Adrenal gland (tissue), 12 donors: ENCODE measurements around the gene ADAMTSL3. TPM values are rescaled to one million over a fixed set of nuclear protein-coding genes. Genes with fewer than 3 reads are reported as not detected.

Experiments used
- DNase-seq, 7 donors: peaks; one replicate each; pipeline ENCODE4 v3.0.0-alpha.2; 2019 to 2020
- H3K27ac ChIP-seq, 5 donors: fragments of 200-600 bp; sonication (generic) in 4 of 5; 1 replicate in 3 of 5; 2 replicates in 2 of 5; pipeline versions ENCODE4 v1.5.1 to v1.8.0; 2016 to 2020; ENCODE audit warnings: mild to moderate bottlenecking in 1 of 5
- H3K27me3 ChIP-seq: fragments of 200-600 bp; 2 replicates; pipeline ENCODE4 v1.8.0; 2021
- H3K36me3 ChIP-seq, 2 donors: fragments of 200-600 bp; replicated peaks in 1 of 2; 1 replicate in 1 of 2; 2 replicates in 1 of 2; pipeline versions ENCODE4 v1.5.1 to v1.8.0; 2018 to 2022
- H3K4me1 ChIP-seq, 2 donors: fragments of 200-600 bp; replicated peaks in 1 of 2; 1 replicate in 1 of 2; 2 replicates in 1 of 2; pipeline versions ENCODE4 v1.5.1 to v1.8.0; 2018 to 2021
- H3K4me3 ChIP-seq, 4 donors: fragments of 200-600 bp; sonication (generic) in 3 of 4; one replicate each; pipeline ENCODE4 v1.5.1; 2016 to 2018
- H3K9me3 ChIP-seq, 3 donors: fragments of 200-600 bp; sonication (generic) in 1 of 3; replicated peaks in 1 of 3; 1 replicate in 2 of 3; 2 replicates in 1 of 3; pipeline versions ENCODE4 v1.5.1 to v1.8.0; 2016 to 2021
- CTCF ChIP-seq, 6 experiments: fragments of 450-650 bp in 4 of 6; fragments of 200-600 bp in 2 of 6; sonication (generic) in 1 of 6; IDR thresholded peaks; 1 replicate in 5 of 6; 2 replicates in 1 of 6; pipeline versions ENCODE4 v1.5.1 to v1.8.0; 2016 to 2021; ENCODE audit warnings: antibody characterized with exemption in 6 of 6, mild to moderate bottlenecking in 2 of 6, moderate library complexity in 1 of 6
- POLR2A ChIP-seq, 2 donors: fragments of 450-650 bp; IDR thresholded peaks; one replicate each; pipeline ENCODE4 v1.6.1; 2017; ENCODE audit warnings: antibody characterized with exemption in 2 of 2, mild to moderate bottlenecking in 2 of 2, moderate library complexity in 1 of 2
- WGBS, 4 donors: extraction: QIAGEN DNeasy Blood & Tissue Kit in 2 of 4; methylation state at CpG; one replicate each; pipeline versions ENCODE4 v1.1.5 to v1.1.7; 2013 to 2017; 5-methylcytosine and 5-hydroxymethylcytosine counted together
- intact Hi-C, 2 donors: fragments of 100-400 bp; cut with DNase I; formaldehyde crosslinking; loops; one replicate each; pipeline versions ENCODE4 v1.14.1 to v1.15.0; 2022 to 2023
- polyA plus RNA-seq, 3 donors: library from polyadenylated mRNA; stranded (reverse); fragments of 200-250 nt in 2 of 3; fragments of 350-450 nt in 1 of 3; fragmentation: Illumina TruSeq in 1 of 3; extraction: RNeasy Lipid Tissue Mini Kit (QIAGEN cat#74804) in 1 of 3; gene quantifications; one replicate each; pipeline ENCODE4 v1.2.3, GENCODE V29; 2013 to 2014
- total RNA-seq, 9 donors: library from RNA; depleted of rRNA in 4 of 9; stranded (reverse); fragments of >200 nt in 4 of 9; fragments of 120-200 nt in 1 of 9; fragmentation: NEBNext Ultra II Directional in 1 of 9; extraction: Animal tissue kit (Norgen Biotek cat#: 25700) in 1 of 9; gene quantifications; one replicate each; pipeline versions ENCODE4 v1.1.0 to v1.2.4, GENCODE V29; 2013 to 2023
- donor health status: healthy with polysubstance abuse.
- donor health status: Bipolar disorder and iron deficiency.
- donor health status: DM: yes; HTN: yes; CAD: no.
- donor health status: DM: no; HTN: no; CAD: no.
- donor health status: DM: no; HTN: no; CAD: no.
- donor health status: DM: yes; HTN: yes; CAD: no.

ADAMTSL3 gene
- total and polyA plus RNA-seq, 12 donors: 0.98 to 19.7 (median 10.5) TPM

GRCh38 chr15:83929619-83930018 lies 275.7 kb downstream of the ADAMTSL3 start:
- Histone ChIP-seq H3K36me3 (no peaks in the 10 kb centered on the region), H3K27me3 (no peaks in the 10 kb centered on the region), H3K4me1 (no peaks in the 10 kb centered on the region), H3K9me3 (no peaks in the 10 kb centered on the region), H3K27ac (no peak overlapping the region), H3K4me3 (no peak overlapping the region)
- WGBS, 4 donors: 67 to 80% (median 76%) methylated on average over 1 of the region's 1 CpG
- intact Hi-C loops: no loop called here
- DNase-seq: no peak
- TF ChIP-seq CTCF (IDR thresholded peaks at IDR 0.05) (no peak), POLR2A (IDR thresholded peaks at IDR 0.05) (no peak)

- Histone ChIP-seq H3K27ac (no peak overlapping the region), H3K4me1 (no peaks in the 10 kb centered on the region)
Measured at GRCh38 chr15:83930392-83931212, 276.7 kb downstream of the ADAMTSL3 start.

GRCh38 chr15:83935774-83936173 lies 281.9 kb downstream of the ADAMTSL3 start:
- no peaks in the 10 kb centered on the region for H3K4me1 ChIP-seq
- WGBS, 4 donors: 85 to 88% (median 87%) methylated on average over 1 of the region's 1 CpG
- no peaks in the 10 kb centered on the region for H3K27me3 ChIP-seq
- no peaks in the 10 kb centered on the region for H3K36me3 ChIP-seq
- no peak for TF ChIP-seq CTCF (IDR thresholded peaks at IDR 0.05)
- TF ChIP-seq POLR2A (IDR thresholded peaks at IDR 0.05): no peak
- no peaks in the 10 kb centered on the region for H3K9me3 ChIP-seq
- H3K4me3 ChIP-seq: no peak overlapping the region
- intact Hi-C loops: no loop called here
- DNase-seq: no peak
- H3K27ac ChIP-seq: no peak overlapping the region

More at GRCh38 chr15:83930392-83931212, 276.7 kb downstream of the ADAMTSL3 start:
- Histone ChIP-seq H3K9me3 (no peaks in the 10 kb centered on the region), H3K36me3 (no peaks in the 10 kb centered on the region), H3K4me3 (no peak overlapping the region), H3K27me3 (no peaks in the 10 kb centered on the region)
- DNase-seq: no peak
- no peak for TF ChIP-seq POLR2A (IDR thresholded peaks at IDR 0.05)
- no peak for TF ChIP-seq CTCF (IDR thresholded peaks at IDR 0.05)
- intact Hi-C loops: no loop called here

- Histone ChIP-seq H3K27me3 (no peaks in the 10 kb centered on the region), H3K4me3 (no peak overlapping the region), H3K36me3 (no peaks in the 10 kb centered on the region), H3K4me1 (no peaks in the 10 kb centered on the region), H3K27ac (no peak overlapping the region), H3K9me3 (no peaks in the 10 kb centered on the region)
- DNase-seq: no peak
- intact Hi-C loops: no loop called here
- 79 to 95% (median 82%) methylated on average over 4 of the region's 4 CpGs for WGBS, 4 donors
- TF ChIP-seq POLR2A (IDR thresholded peaks at IDR 0.05) (no peak), CTCF (IDR thresholded peaks at IDR 0.05) (no peak)
Measured at GRCh38 chr15:83940136-83940535, 286.2 kb downstream of the ADAMTSL3 start.
